ENCODE measurements around the gene DPP3.

Gene DPP3

GRCh38 chr11:66484806-66485380, 4.7 kb downstream of the DPP3 start:
- no peak for DNase-seq (ENCODE audit: low spot score)

GRCh38 chr11:66488957-66489356, 8.7 kb downstream of the DPP3 start:
- no peak for DNase-seq (ENCODE audit: low spot score)

- no peak for DNase-seq (ENCODE audit: low spot score)
Observed at GRCh38 chr11:66489636-66490035, 9.4 kb downstream of the DPP3 start.

GRCh38 chr11:66491315-66491935, 11.2 kb downstream of the DPP3 start:
- no peak for DNase-seq (ENCODE audit: low spot score)

- DNase-seq (ENCODE audit: low spot score): no peak
Observed at GRCh38 chr11:66492161-66492865, 12.1 kb downstream of the DPP3 start.

- DNase-seq (ENCODE audit: low spot score): no peak
Observed at GRCh38 chr11:66493130-66493529, 12.9 kb downstream of the DPP3 start.

GRCh38 chr11:66494458-66494857, 14.2 kb downstream of the DPP3 start:
- no peak for DNase-seq (ENCODE audit: low spot score)

GRCh38 chr11:66494935-66495334, 14.7 kb downstream of the DPP3 start:
- DNase-seq (ENCODE audit: low spot score): no peak

- DNase-seq (ENCODE audit: low spot score): no peak
Observed at GRCh38 chr11:66495401-66495854, 15.2 kb downstream of the DPP3 start.

- DNase-seq (ENCODE audit: low spot score): no peak
Observed at GRCh38 chr11:66497206-66497605, 17.0 kb downstream of the DPP3 start.

- no peak for DNase-seq (ENCODE audit: low spot score)
Observed at GRCh38 chr11:66498506-66498905, 18.3 kb downstream of the DPP3 start.

GRCh38 chr11:66505276-66505816, 25.1 kb downstream of the DPP3 start:
- no peak for DNase-seq (ENCODE audit: low spot score)

- peak; percentile 12 for DNase-seq (ENCODE audit: low spot score)
Observed at GRCh38 chr11:66509131-66509561, 28.9 kb downstream of the DPP3 start.

GRCh38 chr11:66510271-66510989, 30.2 kb downstream of the DPP3 start, which contains the start of gene BBS1:
BBS1 (plus strand) TSS chr11:66510635; CDS start chr11:66510660, 25 bp downstream.
- peak; percentile 79 for DNase-seq (ENCODE audit: low spot score)

- DNase-seq (ENCODE audit: low spot score): no peak
Observed at GRCh38 chr11:66510990-66511339, 30.7 kb downstream of the DPP3 start.

GRCh38 chr11:66523611-66524010, 43.4 kb downstream of the DPP3 start:
- no peak for DNase-seq (ENCODE audit: low spot score)

- DNase-seq (ENCODE audit: low spot score): no peak
Observed at GRCh38 chr11:66524304-66525040, 44.2 kb downstream of the DPP3 start.

GRCh38 chr11:66529069-66529468, 48.8 kb downstream of the DPP3 start:
- DNase-seq (ENCODE audit: low spot score): no peak

- DNase-seq (ENCODE audit: low spot score): no peak
Observed at GRCh38 chr11:66529655-66530054, 49.4 kb downstream of the DPP3 start.

- DNase-seq (ENCODE audit: low spot score): no peak
Observed at GRCh38 chr11:66530927-66531709, 50.9 kb downstream of the DPP3 start.

GRCh38 chr11:66531841-66532240, 51.6 kb downstream of the DPP3 start:
- no peak for DNase-seq (ENCODE audit: low spot score)
